ENCODE measurements around the gene MTG2.

MTG2 gene

DNA sequence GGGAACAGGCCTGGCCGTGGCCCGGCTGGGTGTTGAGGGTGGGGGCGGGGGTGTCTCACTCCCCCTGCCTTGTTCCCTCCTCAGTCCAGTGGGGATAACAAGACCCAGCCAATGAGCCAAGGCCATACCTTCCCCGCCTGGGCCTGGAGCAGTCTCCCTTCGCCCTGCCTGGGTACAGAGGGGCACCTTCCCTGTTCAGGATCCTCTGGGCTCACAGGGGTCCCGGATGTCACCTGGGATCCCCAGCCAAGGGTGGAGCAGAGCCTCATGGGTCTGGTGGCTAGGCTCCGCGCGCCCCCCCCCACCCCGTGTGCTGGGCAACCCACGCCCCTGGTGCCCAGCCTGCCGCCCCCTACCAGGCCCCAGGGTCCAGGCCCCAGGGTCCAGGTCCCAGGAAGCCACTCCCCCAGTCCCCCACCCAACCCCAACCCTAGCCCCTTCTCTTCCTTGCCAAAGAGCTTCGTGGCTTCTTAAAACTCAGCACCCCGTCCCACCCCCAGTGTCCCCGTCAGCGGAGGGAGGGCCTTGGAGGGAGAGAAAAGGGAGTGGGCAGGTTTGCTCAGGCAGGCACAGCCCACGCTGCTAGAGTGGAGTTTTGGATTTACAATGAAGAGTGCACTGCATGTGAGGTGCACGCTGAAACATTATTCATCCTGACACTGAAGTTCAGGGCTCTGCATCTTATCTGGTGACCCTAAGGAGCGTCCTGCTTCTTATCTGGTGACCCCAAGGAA is 25.4 kb downstream of the MTG2 start:
- no peak for DNase-seq

DNA sequence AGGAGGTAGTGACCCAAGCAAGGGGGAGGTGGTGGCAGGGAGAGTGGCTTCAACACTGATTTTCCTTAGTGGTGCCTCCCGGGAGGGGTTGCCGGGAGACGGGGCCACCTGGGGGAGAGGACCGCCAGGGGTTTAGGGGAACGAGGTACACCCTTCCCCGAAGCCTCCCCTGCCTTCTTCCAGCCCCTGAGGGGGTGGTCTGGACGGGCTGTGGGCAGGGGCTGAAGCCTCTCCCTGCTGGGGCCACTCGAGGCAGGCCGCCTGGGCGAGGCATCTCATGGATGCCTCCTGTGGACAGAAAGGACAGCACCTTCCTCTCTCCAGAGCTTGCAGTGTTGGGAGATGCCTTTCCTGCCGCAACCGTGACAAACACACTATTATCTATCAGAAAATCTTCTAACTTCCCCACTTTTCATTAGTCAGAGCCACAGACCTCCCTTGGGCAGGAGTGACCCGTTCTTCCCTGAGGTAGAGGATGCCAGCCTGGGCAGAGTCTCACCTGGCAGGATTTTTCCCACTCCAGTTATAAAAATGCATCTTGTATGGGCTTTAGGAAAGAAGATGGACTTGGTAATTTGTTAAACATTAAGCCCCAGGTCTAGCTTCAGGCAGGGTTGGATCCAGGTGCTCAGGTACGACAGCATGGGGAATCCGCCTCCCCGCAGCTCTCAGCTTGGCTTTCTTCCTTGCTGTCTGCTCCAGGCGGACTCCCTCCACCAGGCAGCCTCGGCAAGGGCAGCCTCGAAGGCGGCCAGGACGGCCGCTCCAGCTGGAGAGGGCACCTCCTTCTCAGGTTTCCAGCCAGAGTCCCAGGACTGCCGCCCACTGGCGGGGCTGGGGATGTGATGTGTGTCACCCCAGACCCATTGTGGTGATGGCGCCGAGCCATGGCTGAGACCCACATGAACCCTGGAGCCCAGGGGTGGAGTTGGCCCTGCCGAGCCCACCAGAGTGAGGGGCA is 26.2 kb downstream of the MTG2 start:
- no peak for DNase-seq

DNA sequence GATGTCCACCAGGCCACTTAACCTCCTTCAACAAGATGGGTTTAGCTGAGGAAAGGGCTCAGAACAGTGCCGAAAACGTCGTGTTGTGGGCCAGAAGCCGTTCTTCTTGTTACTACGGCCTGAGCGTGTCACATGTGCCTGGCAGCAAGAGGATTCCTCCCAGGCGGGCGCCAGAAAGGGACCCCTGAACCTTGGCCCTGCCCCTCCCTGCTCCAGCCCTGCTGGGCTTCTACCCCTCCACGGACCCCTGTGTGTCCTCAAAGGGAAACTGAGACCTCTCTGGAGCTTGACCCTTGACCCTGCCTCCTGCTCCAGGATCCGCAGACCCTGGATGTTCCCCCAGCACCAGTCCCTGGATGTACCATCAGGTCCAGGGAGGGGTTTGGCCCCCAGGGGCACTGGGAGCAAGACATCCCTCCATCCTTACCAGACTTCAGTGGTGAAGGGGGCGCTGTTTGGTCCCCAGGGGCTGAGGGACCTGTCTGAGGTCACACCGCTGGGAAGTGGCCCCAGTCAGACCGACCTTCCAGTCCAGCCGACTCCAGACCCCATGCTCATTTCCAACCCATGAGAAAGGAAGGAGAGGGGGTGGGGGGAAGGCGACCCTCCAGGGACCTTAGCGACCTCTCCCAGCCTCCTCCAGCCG is 27.1 kb downstream of the MTG2 start:
- DNase-seq, result no peak

DNA sequence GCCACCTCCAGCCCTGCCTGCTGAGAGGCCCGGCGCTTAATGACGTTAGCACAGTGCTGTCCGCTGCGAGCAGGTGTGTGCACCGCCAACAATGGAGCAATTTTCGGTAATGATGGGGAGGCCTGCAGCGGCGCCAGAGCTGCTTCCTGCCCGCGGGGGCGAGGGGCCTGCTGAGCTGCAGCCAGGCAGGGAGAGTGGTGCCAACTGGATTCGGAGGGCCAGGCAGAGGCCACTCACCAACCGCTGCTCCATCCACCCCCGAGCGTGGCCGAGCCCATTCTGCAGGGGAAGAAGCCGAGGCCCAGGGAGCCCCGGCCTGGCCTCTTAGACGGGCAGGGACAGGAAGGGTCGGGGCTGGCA is 27.6 kb downstream of the MTG2 start:
- DNase-seq, result no peak

- DNase-seq, result no peak
These were observed 28.4 kb downstream of the MTG2 start for GRCh38 chr20:62211216-62211615.

GRCh38 chr20:62211769-62212288 is 29.0 kb downstream of the MTG2 start:
- DNase-seq, result no peak

GRCh38 chr20:62212299-62212698 is 29.5 kb downstream of the MTG2 start:
- DNase-seq, result no peak

DNA sequence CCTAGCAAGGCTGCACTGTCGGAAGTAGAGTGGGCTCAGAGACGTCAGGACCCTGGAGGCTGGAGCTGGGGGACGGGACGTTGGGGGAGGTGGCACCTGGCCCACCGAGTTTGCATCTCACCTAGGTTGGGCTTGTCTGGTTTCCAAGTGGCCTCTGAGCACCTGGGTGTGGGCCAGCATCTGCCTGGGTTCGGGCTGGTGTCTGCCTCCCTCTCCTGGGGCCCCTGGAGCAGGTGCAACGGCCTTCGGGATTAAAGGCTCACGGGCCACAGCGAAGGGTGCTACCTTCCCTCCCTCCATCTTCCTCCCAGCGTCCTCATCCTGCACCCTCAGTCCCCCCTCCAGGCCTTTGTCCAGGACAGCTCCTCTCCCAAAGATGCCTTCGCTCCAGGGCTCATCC is 31.2 kb downstream of the MTG2 start:
- no peak for DNase-seq

GRCh38 chr20:62215020-62215990 is 32.5 kb downstream of the MTG2 start:
- no peak for DNase-seq

DNA sequence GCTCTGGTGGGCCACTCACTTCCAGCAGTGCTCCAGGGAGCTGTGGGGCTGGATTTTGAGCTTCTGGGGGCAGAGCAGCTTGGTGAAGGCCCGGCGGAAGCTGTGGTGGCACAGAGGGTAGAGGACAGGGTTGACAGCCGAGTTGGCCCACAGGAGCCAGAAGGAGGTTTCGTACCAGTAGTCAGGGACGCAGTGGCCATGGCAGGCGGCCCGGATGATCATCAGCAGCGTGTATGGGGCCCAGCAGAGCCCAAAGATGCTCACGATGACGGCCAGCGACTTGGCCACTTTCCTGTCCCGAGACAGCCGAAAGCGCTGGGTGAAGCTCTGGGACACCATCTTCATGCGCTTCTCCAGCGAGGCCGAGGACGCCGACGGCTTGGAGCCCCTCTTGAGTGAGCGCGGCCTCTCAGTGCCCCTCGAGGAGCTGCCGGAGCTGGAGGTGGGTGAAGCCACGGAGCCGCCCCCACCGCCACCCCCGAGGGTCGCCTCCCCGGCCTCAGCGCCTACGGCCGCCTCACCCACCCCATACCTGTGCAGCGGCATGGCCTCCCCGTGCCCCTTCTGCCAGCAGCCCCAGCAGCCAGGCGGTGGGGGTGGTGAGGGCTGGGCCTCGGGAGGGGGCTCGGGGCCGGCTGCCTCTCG is 33.3 kb downstream of the MTG2 start:
- no peak for DNase-seq

DNA sequence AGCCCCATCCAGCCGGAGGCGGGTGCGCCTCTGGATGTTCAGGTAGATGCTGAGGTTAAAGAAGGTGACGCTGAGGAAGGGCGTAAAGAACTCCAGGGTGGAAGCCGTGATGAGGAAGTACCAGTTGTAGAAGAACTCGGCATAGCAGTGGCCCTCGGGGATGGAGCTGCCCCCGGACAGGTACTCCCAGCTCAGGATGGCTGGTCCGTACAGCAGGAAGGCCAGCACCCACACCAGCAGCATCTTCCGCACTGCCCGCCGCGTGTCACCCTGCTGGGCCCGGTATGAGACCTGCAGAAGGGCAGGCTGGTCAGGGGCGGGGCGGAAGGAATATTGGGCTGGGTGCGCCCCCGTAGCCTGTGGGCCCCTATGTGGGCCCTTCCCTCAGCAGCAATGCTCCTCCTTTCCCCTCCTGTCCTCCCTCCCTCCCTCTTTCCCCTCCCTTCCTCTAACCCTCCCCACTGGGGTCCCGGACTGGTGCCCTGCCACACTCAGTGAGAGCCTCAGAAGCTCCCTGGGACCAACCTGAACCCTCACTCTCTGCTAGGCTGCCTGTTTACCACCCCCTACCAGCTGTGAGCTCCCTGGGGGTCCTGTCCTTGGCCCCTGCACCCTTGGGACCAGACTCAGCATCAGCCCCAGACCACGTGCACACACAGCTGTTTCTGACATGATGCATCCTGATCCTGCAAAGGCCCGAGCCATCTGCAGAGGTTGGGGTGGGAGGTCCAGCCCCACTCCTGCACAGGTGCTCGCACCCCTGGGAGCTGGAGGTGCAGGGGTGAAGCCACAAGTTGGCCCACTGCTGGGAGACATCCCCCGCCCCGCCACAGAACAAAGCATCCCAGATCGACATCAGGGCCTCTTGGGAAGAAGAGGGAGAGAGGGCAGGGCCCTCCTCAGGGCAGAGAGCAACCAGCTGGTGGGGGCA is 34.1 kb downstream of the MTG2 start:
- DNase-seq, result no peak

DNA sequence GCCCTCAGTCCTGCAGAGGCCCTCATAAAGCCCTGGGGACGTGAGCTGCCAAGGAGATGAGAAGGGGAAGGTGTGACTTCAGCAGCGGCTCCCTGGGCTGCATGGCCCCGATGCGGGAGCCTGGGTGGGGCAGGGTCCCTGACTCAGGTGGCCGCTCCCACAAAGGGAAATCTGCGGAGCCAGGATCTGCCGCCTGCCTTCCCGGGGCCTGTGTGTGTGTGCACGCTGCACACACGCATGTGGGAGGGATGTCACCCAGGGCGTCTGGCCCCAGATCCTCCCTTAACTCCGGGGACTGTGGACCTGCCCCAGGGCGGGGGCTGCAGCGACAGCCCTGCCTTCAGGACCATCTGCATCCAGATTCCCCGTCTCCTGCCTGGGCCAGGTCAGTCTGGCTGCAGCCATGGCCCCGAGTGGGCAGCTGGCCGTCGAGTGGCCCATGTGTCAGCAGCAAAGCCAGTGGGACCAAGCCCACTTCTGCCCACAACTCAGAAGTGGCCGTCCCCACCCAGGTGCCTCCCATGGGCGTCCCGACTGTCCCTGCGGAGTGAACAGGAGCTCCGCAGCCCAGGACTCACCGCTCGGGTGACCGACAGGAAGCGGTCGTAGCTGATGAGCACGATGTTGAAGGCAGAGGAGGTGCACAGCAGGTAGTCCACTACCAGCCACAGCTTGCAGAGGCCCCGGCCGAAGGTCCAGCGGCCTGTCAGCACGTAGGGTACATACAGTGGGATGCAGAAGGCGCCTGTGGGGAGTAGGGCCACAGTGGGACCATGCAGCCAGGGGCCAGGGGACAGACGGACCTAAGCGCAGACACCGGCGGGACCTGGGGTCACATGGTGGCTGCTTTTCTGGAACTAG is 35.3 kb downstream of the MTG2 start:
- DNase-seq, result no peak

DNA sequence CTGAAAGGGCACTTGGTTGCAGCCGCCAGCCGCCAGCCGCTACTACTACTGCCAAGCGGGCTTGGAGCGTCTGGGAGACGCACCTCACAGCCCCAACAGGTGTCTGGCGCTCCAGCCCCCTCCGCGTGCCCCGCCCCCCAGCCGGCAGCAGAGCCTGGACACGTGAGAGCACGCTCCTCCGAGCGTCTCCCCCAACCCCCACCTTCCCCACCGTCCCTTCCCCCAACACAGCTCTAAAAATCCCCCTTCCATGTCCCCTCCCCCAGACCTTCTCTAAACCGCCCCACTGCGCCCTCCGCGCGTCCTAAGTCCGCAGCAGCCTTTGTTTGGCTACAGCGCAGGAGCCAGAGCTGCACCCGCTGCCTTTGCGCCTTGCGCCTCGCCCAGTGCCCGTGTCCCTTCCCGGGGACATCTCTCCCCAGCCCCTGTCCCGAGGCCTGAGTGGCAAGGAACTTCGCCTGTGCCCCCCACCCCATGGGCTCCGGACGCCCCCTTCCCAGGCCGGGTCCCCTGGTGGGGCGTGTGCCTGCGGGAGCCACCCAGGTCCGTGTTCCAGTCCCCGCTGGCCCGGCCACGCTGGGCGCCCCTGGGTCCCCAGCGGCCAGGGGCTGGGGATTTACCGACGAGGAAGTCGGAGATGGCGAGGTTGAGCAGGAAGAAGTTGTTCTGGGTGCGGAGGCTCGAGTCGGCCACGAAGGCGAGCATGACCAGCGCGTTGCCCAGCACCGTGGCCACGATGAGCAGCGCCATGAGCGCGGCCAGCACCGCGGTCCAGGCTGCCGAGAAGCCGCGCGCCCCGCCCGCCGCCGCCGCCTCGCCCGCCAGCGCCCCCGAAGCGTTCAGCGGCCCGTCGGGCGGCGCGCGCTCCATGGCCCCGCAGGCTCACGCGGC is 36.5 kb downstream of the MTG2 start:
- DNase-seq, result no peak

GRCh38 chr20:62219992-62220665 is 37.3 kb downstream of the MTG2 start, which contains the start of gene HRH3:
HRH3 (minus strand) TSS chr20:62220278; CDS start chr20:62219970, 308 bp downstream.
- DNase-seq, result peak in 2 of 4 experiments; percentile 19 to 35

GRCh38 chr20:62220666-62221568 is 38.1 kb downstream of the MTG2 start:
- DNase-seq, result no peak

GRCh38 chr20:62222266-62222850 is 39.5 kb downstream of the MTG2 start:
- DNase-seq, result no peak

Data from activated naive CD4-positive, alpha-beta T cell (primary cell).